ENCODE data around the gene KAT6B. TPM values are rescaled to one million over a fixed set of nuclear protein-coding genes. Genes with fewer than 3 reads are reported as not detected.

KAT6B gene
- total RNA-seq, 1 donor from 2014 or later: 21.7 TPM

GRCh38 chr10:74987339-74988053 is 161.1 kb downstream of the KAT6B start:
- Histone ChIP-seq H3K9me3 (ENCODE audit: insufficient read depth, low read depth, low read length) (no peaks in the 10 kb centered on the region), H2AFZ (ENCODE audit: low read depth, low read length) (no peak overlapping the region), H3K36me3 (ENCODE audit: insufficient read depth, low read length) (peaks cover 2% of the 10 kb centered on the region), H4K20me1 (ENCODE audit: insufficient read depth, low read length) (peaks cover 5% of the 10 kb centered on the region), H3K4me2 (ENCODE audit: low read length) (no peak overlapping the region), H3K27ac (ENCODE audit: low read depth, low read length) (no peak overlapping the region), H3K79me2 (ENCODE audit: insufficient read depth, low read length) (no peaks in the 10 kb centered on the region), H3K4me3 (ENCODE audit: insufficient read depth, low read depth, low read length) (no peak overlapping the region), H3K4me1 (ENCODE audit: insufficient read depth, low read length) (no peaks in the 10 kb centered on the region), H3K27me3 (ENCODE audit: insufficient read depth, low read length) (no peaks in the 10 kb centered on the region), H3K9ac (ENCODE audit: low read length) (no peak overlapping the region)
- TF ChIP-seq CTCF (IDR thresholded peaks at IDR 0.05; ENCODE audit: insufficient read depth, low read depth, low read length) (no peak), EZH2 (IDR thresholded peaks at IDR 0.05; ENCODE audit: insufficient read depth, low read length) (no peak)
- H3K27ac Mint-ChIP-seq (ENCODE audit: unreplicated experiment): no peak overlapping the region
- peaks cover 10% of the 10 kb centered on the region for H3K36me3 Mint-ChIP-seq (ENCODE audit: low read depth, unreplicated experiment)
- no peaks in the 10 kb centered on the region for H3K27me3 Mint-ChIP-seq (ENCODE audit: low read depth, unreplicated experiment)
- DNase-seq (ENCODE audit: low read depth) (peak; percentile 44), FAIRE-seq (no peak)
- H3K4me3 Mint-ChIP-seq (ENCODE audit: unreplicated experiment): no peak overlapping the region
- H3K4me1 Mint-ChIP-seq (ENCODE audit: low read depth, unreplicated experiment): no peaks in the 10 kb centered on the region
- H3K9me3 Mint-ChIP-seq (ENCODE audit: unreplicated experiment): no peaks in the 10 kb centered on the region

GRCh38 chr10:74988054-74988775 is 161.8 kb downstream of the KAT6B start:
- Mint-ChIP-seq H3K36me3 (ENCODE audit: low read depth, unreplicated experiment) (peaks cover 15% of the 10 kb centered on the region), H3K9me3 (ENCODE audit: unreplicated experiment) (no peaks in the 10 kb centered on the region), H3K4me1 (ENCODE audit: low read depth, unreplicated experiment) (no peaks in the 10 kb centered on the region), H3K27me3 (ENCODE audit: low read depth, unreplicated experiment) (no peaks in the 10 kb centered on the region), H3K27ac (ENCODE audit: unreplicated experiment) (no peak overlapping the region), H3K4me3 (ENCODE audit: unreplicated experiment) (no peak overlapping the region)
- peaks cover 5% of the 10 kb centered on the region for H4K20me1 ChIP-seq (ENCODE audit: insufficient read depth, low read length)
- H3K9ac ChIP-seq (ENCODE audit: low read length): no peak overlapping the region
- peaks cover 7% of the 10 kb centered on the region for H3K36me3 ChIP-seq (ENCODE audit: insufficient read depth, low read length)
- peak; percentile 65 for DNase-seq (ENCODE audit: low read depth)
- no peak overlapping the region for H3K4me2 ChIP-seq (ENCODE audit: low read length)
- TF ChIP-seq CTCF (IDR thresholded peaks at IDR 0.05; ENCODE audit: insufficient read depth, low read depth, low read length) (no peak), EZH2 (IDR thresholded peaks at IDR 0.05; ENCODE audit: insufficient read depth, low read length) (no peak)
- H3K9me3 ChIP-seq (ENCODE audit: insufficient read depth, low read depth, low read length): no peaks in the 10 kb centered on the region
- FAIRE-seq: no peak
- H2AFZ ChIP-seq (ENCODE audit: low read depth, low read length): no peak overlapping the region
- H3K4me1 ChIP-seq (ENCODE audit: insufficient read depth, low read length): no peaks in the 10 kb centered on the region
- H3K27me3 ChIP-seq (ENCODE audit: insufficient read depth, low read length): no peaks in the 10 kb centered on the region
- no peaks in the 10 kb centered on the region for H3K79me2 ChIP-seq (ENCODE audit: insufficient read depth, low read length)
- H3K27ac ChIP-seq (ENCODE audit: low read depth, low read length): no peak overlapping the region
- H3K4me3 ChIP-seq (ENCODE audit: insufficient read depth, low read depth, low read length): no peak overlapping the region

All from astrocyte (in vitro differentiated cells and primary cell).